Keratinocyte (primary cell): ENCODE data around the gene MAPRE3.

Experiments used
- EZH2 ChIP-seq: IDR thresholded peaks from one replicate; pipeline ENCODE4 v1.6.1; 2012; ENCODE audit warnings: inconsistent platforms, mild to moderate bottlenecking, low read length, moderate library complexity
- TF ChIP-seq, protein P1 (sequence below), 3 experiments: IDR thresholded peaks in 1 of 3; conservative IDR thresholded peaks in 1 of 3; optimal IDR thresholded peaks in 1 of 3; 2 replicates in 2 of 3; 3 replicates in 1 of 3; pipeline versions ENCODE3 to v1.5.1; 2011; ENCODE audit warnings: low read length in 3 of 3, mild to moderate bottlenecking in 3 of 3, moderate library complexity in 2 of 3, control low read depth in 1 of 3, inconsistent platforms in 1 of 3; ENCODE audit not compliant: insufficient read depth in 2 of 3; ENCODE audit errors: extremely low read depth in 1 of 3

DNA sequence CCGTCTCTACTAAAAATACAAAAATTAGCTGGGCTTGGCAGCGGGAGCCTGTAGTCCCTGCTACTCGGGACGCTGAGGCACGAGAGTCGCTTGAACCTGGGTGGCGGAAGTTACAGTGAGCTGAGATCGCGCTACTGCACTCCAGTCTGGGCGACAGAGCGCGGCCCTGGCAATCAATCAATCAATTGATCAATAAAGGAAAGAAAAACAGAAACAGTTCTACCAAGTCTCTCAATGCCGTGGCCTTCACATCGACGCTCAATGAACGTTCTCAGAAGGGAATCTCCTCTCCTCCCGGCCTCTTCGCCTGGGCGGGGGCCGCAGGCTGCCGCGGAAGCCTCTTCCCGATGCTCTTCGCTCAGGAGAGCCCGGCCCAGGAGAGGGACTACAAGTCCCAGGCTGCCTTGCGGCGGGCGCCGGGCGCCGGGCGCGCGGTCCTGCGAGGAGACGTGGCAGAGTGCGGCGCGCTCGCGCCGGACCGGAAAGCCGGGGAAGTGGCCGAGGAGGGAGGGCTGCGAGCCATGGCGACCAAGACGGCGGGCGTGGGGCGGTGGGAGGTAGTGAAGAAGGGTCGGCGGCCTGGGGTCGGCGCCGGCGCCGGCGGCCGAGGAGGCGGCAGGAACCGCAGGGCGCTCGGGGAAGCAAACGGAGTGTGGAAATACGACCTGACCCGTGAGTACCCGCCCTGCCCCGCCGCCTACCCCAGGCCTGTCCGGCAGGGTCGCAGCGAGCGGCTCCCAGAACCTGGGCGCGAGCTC, 62.2 kb downstream of the MAPRE3 start, which contains the start of gene TMEM214:
- TF ChIP-seq, protein P1, sequence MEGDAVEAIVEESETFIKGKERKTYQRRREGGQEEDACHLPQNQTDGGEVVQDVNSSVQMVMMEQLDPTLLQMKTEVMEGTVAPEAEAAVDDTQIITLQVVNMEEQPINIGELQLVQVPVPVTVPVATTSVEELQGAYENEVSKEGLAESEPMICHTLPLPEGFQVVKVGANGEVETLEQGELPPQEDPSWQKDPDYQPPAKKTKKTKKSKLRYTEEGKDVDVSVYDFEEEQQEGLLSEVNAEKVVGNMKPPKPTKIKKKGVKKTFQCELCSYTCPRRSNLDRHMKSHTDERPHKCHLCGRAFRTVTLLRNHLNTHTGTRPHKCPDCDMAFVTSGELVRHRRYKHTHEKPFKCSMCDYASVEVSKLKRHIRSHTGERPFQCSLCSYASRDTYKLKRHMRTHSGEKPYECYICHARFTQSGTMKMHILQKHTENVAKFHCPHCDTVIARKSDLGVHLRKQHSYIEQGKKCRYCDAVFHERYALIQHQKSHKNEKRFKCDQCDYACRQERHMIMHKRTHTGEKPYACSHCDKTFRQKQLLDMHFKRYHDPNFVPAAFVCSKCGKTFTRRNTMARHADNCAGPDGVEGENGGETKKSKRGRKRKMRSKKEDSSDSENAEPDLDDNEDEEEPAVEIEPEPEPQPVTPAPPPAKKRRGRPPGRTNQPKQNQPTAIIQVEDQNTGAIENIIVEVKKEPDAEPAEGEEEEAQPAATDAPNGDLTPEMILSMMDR (optimal IDR thresholded peaks at IDR 0.05 in 1 of 3, IDR thresholded peaks at IDR 0.05 in 1 of 3, conservative IDR thresholded peaks at IDR 0.05 in 1 of 3; ENCODE audit: extremely low read depth in 1 of 3, insufficient read depth in 2 of 3, low read length in 3 of 3) = no peak
- TF ChIP-seq EZH2 = no peak
